ENCODE results near the gene C1orf159.
A peak's percentile ranks its signal among the peaks of the same experiment; 100 is the strongest.
"Not testable (repeated sequence)": the region's sequence is repeated elsewhere in the genome, so short reads cannot be mapped to it uniquely, and the experiment has no call there.

Gene C1orf159

DNA sequence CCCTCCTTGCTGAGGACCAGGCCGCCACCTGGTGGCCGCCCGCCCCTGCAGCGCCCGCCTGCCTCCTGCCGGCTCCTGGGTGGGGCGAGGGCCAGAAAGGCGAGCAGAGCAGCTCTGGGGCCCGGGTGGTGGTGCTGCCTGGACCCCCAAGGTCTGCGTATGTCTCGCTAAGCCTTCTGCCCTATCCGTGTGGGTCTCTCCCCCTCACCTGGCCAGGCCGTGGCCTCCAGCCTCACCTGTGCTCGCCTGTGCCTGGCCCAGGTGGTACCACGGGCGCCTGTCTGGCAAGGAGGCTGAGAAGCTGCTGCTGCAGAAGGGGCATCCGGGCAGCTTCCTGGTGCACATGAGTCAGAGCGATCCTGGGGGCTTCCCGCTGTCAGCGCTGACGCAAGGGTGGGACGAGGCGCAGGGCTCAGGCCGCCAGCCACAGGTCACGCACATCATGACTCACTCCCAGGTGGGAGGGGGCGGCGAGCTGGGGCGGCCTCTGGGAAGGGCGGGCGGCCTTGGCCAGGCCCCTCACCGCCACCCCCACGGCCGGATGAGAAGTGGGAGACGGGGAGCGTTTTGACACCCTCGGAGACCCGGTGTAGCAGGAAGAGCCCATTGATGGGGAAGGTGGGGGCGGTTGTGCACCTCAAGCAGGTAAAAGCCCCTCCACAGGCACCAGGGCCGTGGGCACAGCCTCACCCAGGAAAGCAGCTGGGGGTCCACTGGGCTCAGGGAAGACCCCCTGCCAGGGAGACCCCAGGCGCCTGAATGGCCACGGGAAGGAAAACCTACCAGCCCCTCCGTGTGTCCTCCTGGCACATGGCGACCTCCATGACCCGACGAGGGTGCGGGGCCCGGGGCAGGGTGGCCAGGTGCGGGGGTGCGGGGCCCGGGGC lies 51.7 kb downstream of the C1orf159 start:
- peak; percentile 96 for DNase-seq

- DNase-seq: no peak
Measured at GRCh38 chr1:1063261-1063944, 52.5 kb downstream of the C1orf159 start.

DNA sequence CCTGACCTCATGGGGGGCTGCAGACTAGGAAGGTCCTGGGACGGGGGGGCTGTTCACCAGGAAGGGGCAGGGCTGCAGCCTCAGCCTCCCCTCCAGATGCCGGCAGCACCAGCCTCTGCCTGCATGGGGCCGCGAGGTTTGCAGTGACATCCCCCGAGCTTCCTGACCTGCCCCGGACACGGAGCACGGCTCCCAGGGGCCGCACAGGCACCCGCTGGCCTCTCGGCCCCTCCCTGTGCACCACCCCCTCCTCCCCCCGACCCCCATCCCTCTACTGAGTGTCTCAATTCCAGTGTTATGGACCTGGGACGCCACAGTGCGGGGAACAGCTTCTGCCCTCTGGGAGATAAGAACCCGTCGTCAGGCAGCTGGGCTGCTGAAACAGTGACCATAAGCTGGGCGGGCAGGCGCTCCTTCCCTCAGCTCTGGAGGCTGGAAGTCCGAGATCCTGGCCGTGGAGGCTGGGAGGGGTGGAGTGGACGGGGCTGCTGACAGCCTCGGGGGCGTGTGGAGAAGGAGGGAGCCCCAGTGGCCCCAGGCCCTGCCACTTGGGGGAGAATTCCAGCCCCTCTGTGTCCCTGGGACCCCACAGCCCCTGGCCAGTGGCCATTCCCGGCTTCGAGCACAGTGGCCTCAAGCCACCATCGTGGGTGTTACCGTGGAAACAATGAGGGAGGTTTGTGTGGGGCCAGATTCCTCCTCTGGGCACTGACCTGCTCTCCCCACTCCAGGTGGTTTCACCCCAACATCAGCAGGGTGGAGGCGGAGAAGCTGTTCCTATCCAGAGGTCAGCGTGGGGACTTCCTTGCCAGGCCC lies 53.3 kb downstream of the C1orf159 start:
- no peak for DNase-seq

GRCh38 chr1:1061682-1062345 lies 54.1 kb downstream of the C1orf159 start:
- DNase-seq: no peak

DNA sequence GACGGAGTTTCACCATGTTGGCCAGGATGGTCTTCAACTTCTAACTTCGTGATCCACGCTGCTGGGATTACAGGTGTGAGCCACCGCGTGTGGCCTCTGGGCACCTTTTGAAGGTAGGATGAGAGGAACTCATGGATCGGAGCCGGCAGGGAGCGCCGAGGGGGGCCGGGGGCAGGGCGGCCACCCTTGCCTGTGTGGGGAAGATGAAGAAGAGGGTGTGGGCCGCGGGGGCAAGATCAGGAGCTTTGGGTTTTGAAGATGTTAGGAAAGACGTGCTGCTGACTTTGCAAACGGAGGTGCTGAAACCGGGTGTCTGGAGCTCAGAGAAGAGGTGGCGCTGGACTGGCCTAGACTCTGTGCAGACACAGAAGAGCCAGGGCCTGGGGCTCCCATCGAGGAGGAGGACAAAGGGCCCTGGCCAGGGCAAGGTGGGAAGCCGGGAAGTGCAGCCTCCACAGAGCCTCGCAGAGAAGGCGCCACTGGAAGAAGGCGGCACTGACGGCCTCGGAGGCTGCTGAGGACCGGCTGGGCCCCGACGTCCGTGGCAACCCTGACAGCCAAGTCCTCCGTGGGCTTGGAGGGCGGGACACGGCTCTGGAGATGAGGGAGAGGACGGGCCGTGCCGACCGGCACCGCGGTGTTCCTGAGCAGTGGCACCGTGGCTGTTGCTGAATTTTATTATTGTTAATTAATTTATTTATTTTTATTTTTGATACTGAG lies 55.4 kb downstream of the C1orf159 start:
- no peak for DNase-seq

DNA sequence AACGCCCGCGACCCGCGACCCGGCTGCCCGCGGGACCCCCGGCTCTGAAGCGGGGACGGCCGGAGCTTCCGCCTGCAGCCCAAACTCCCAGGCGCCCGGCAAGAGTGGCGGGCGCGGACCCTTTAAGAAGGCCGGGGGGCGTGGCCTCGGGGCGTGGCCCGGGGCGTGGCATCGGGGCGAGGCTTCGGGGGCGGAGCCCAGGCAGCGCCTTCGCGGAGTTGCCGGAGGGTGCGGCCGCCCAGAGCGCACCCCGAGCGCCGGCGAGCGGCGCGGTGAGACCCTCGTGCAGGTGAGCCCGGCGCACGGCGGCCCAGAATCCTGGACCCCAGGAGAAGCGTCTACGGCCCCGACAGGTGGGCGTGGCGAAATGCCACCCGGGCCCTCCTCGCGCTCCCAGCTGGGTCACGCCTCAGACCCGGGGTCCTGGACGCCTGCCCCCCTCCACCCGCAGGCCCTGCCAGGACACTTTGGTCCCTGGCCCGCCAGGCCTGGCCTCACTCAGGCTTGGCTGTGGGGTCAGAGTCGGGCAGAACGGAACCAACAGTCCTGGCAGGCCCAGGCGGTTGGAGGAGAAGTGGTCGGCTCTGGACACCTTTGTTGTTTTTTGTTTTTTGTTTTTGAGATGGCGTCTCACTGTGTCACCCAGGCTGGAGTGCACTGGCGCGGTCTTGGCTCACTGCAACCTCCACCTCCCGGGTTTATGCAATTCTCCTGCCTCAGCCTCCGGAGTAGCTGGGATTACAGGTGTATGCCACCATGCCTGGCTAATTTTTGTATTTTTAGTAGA lies 56.2 kb downstream of the C1orf159 start:
- DNase-seq: peak; percentile 92

DNA sequence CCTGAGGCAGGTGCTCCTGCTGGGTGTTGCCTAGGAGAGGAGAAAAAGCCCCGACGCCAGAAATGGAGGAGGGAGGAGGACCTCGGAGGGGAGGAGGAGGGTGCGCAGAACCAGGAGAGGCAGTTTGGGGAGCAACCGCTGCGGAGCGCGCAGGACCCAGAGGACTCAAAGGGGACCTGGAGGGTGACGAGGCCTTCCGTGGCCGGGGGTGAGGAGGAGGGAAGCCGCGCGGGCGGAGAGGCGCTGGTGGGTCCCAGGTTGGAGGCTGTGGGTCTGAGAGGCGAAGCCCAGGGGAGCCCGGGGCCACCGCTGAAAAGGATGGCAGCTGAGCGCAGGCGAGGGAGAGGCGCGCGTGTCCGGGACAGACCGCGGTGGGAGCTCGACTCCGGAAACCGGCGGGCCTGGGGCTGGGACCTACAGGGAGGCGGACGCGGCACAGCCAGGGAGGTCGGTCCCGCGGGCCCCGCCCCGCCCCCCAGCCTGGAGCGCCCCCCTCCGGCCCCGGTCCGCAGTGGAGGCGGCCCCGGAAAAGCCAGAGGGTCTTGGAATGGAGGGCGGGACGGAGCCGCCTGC lies 56.9 kb downstream of the C1orf159 start:
- DNase-seq: peak; percentile 40

GRCh38 chr1:1058088-1058905 lies 57.6 kb downstream of the C1orf159 start:
- no peak for DNase-seq

DNA sequence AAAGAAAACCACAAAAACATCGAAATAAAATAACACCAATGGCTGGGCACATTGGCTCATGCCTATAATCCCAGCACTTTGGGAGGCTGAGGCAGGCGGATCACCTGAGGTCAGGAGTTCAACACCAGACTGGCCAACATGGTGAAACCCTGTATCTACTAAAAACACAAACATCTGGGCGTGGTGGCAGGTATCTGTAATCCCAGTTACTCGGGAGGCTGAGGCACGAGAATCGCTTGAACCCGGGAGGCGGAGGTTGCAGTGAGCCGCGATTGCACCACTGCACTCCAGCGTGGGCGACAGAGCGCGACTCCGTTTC lies 58.2 kb downstream of the C1orf159 start:
- DNase-seq: not testable (repeated sequence)

GRCh38 chr1:1055841-1056736 lies 59.8 kb downstream of the C1orf159 start:
- DNase-seq: no peak

- DNase-seq: no peak
Measured at GRCh38 chr1:1054971-1055370, 60.9 kb downstream of the C1orf159 start.

- no peak for DNase-seq
Measured at GRCh38 chr1:1054099-1054700, 61.7 kb downstream of the C1orf159 start.

- no peak for DNase-seq
Measured at GRCh38 chr1:1053682-1054081, 62.2 kb downstream of the C1orf159 start.

- DNase-seq: no peak
Measured at GRCh38 chr1:1053022-1053421, 62.9 kb downstream of the C1orf159 start.

GRCh38 chr1:1052003-1052840 lies 63.7 kb downstream of the C1orf159 start:
- DNase-seq: no peak

DNA sequence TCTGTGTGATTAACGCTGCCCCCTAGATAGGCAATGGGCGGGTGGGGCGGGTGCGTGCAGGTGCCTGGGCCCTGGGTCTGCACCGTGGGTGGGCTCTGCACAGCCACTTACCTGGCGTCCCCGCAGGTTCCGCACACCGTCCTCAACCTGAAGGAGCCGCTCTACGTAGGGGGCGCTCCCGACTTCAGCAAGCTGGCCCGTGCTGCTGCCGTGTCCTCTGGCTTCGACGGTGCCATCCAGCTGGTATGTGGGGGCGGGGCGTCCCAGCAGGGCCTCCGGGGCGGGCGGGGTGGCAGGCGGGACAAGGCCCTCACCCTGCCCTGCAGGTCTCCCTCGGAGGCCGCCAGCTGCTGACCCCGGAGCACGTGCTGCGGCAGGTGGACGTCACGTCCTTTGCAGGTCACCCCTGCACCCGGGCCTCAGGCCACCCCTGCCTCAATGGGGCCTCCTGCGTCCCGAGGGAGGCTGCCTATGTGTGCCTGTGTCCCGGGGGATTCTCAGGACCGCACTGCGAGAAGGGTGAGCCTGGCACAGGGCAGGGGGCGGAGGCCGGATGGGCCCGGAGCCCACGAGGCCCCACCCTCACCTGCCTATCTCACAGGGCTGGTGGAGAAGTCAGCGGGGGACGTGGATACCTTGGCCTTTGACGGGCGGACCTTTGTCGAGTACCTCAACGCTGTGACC lies 64.6 kb downstream of the C1orf159 start:
- DNase-seq: no peak

GRCh38 chr1:1050577-1051052 lies 65.3 kb downstream of the C1orf159 start:
- DNase-seq: no peak

Data from activated CD4-positive, alpha-beta T cell treated with anti-CD3 and anti-CD28 coated beads, Interleukin-2, amount 50 U/mL, for 16 hours (primary cell).